NCI-H1417 treated with DMSO at 0.1 percent for 48 hours (cell line): ENCODE measurements around the gene SEPSECS.

Experiments
- DNase-seq: peaks from one replicate; lab custom pipeline; 2025; lab: John Stamatoyannopoulos, UW

SEPSECS gene

DNA sequence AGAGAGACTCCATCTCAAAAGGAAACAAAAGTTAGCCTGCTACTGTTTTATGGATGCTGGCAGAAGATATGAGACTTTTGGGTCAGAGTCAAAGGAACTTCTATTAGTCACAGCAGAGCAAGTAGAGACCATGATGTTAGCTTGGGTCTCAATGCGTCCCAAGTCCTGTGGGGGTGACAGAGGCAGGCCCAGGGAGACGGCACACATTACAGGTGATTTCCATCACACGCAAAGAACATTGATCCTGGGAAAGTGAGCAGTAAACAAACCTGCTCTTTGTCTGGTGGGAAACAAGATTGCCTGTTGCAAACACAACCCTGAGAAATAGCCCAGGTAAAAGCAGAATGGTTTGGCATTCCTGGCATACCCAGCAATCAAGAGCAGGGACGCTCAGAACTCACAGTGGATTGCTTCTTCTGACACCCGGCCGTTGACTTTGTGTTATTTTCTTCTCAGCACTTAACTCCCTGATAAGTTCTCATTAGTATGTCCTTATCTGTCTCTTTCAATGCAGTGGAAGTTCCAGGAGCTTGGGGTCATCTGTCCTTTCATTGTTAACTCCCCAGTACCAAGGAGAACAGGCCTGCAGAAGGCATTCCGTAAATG lies 78.3 kb downstream of the SEPSECS start:
- no peak for DNase-seq

DNA sequence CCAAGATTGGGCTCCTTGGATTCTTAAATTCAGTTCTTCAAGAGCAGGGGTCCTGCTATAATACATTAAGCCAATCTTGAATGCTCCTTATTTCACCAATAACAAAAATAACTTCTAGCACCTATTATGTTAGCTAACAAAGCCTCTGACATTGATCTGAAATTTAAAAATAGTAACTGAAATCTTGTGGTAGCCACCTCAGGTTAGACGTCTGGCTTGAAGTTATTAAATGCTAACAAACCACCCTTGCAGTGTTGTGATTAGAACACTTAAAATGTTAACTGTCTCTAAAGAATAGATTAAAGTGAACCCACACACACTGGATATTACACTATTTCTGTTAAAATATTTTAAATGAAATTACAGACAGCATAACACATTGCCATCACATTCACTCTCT lies 79.7 kb downstream of the SEPSECS start:
- no peak for DNase-seq

DNA sequence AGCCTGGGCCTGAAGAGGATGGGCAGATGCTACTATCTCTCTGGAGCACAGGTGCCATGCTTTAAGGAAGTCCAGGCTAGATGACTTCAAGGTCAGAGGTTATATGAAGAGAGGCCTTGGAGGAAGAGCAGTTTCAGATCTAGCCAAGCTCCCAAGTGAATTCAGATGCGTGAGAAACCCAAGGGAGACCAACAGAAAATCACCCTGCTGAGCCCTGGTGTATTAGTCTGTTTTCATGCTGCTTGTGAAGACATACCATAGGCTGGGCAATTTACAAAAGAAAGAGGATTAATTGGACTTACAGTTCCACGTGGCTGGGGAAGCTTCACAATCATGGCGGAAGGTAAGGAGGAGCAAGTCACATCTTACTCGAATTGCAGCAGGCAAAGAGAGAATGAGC lies 81.7 kb downstream of the SEPSECS start:
- no peak for DNase-seq

DNA sequence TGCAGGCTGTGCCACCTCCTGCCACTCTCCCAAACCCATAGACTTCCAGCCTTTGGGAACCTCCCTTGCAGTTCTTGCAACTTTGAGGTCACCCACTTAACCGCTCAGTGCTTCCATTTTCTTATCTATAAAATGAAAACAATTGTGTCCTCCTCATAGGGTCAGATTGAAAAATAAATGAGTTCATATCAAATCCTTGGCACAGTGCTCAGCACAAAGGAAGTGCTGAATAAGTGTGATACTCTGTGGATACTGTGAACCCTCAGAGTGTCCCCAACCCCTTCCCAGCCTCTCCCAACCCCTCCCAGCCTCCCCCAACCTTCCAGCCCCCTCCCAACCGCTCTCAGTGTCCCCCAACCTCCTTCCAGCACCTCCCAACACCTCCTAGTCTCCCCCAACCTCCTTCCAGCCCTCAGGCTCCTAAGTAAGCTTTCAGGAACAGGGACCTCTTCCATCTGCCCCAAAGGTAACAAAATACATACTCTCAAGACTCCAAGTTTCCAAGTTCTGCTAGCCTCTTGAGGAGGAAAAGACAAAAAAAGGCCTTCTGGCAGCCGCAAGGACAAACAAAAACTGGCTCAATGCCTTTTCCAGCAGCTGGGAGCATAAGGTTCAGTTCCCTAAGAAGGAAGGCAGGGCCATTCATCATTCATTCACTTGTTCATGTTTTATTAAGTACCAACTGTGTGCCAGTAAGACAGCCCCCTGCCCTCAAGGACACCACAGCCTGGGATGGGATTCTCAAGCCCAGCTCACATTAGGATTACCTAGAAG lies 83.4 kb downstream of the SEPSECS start:
- no peak for DNase-seq

DNA sequence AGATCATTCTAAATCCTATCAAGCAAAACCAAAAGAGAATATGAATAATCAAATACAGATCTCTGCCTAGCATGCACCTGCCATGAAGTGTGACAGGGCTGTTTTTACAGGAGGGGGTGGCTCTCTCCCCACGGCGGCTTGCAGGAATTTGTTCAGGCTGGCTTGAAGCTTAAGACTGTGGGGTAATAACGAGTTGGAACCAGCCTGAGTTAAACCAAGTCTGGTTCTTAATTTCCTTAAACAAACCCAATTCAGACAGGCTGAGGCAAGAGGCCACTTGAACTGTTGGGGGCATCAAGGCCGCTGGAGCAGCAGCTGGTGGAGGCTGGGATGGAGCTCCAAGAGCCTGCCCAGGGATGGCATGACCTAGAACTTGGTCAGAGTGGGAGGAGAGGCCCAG lies 84.4 kb downstream of the SEPSECS start:
- no peak for DNase-seq

DNA sequence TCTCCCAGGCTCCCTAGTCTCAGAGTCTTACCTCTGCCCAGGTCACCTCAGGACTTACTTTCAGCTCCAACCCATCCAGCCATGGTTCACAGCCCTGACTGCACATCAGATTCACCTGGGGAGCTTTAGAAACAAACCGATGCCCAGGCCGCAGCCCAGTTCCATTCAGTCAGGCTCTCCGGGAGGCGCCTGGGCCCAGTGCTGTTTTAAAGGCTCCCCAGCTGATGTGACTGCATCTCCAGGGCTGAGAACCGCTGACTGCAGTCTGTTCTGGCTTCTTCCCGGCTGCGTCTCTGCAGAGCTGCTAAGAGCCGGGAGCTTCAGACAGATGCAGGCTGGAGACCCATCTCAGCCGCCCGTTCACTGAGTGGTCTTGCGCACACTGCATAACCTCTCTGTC lies 85.1 kb downstream of the SEPSECS start:
- DNase-seq = no peak

DNA sequence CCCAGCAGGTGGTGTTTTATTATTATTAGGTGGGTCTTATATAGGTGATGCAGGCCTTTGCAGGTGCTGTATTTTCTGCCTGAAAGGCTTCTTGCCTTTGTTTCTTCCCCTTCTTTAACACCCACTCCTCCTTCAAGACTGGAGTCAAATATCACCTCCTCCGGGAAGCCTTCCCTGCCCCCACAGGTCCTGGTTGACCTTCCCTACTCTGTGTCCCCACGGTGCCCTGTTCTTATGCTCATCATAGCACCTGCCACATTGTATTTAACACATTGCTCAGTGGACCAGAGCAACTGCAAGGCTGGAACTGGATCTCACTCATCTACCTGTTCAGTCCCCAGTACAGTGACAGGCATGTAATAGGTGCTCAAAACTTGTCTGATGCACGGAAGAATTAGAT lies 89.7 kb downstream of the SEPSECS start:
- no peak for DNase-seq
